Measurements from ENCODE around the gene HOXC6.
"Not testable (repeated sequence)": the region's sequence is repeated elsewhere in the genome, so short reads cannot be mapped to it uniquely, and the experiment has no call there.

Gene HOXC6

DNA sequence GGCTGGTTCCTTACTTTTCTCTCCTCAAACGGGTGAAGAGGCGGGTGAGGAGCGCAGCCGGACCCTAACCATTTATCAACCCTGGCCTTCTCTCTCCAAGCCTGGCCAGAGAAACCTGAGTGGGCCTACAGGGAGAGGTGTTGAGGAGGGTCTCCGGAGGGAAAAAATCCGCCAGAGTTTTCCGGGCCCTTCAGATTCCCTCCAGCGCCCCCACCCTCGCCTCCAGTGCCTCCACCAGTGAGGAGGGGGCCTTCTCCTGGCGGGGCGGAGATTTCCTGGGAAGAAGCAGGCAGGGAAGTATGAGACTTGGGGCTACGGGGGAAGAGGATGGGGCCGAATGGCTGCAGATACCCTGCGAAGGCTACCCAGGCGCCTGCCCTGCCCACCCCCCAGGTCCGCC, 3.2 kb downstream of the HOXC6 start:
- no peak for DNase-seq

DNA sequence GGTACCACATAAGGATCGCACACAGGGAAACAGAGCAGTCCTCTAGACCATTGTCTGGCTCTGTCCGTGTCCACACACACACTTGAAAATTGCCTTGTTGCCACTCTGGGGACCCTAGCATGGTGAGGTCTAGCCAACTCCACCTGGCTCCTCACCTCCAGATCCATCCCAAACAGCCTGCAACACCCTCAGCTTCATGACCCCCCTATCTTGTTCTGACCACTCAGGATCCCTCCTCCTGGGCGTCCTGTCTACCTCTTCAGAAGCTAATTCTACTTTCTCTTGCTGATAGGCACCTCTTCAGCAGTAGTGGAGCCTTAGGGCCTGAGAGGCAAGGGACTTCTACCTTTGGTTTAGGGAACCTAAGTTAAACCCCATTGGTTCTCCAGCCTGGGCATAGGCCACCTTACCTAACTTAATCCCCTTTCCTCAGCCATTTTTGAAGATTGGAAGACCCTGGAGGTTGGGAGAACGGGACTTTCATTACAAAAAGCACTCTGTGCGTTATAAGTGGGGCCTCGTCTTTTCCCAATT, 3.9 kb downstream of the HOXC6 start:
- peak; percentile 27 for DNase-seq

DNA sequence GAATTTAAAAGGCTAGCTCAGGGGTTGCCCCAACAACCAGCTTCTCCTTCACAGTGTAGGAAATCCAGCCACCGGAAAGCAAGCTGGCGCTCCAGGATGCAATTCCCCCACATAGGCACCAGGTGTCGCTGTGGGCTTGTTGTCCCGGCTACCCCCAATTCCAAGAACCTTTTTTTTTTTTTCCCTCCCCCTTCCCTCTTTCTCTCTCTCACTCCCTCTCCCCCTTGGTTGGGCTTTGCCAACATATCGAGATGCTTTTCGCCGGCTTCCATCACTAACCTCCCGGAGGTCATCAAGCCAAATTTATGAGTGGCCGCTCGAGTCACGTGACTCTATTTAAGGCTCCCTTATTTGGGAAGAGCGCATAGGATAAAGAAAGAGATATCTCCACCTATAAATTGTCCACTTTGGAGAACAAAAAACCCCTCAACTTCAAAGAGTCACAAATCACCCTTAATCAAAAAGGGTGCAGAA, 4.4 kb downstream of the HOXC6 start, which contains the start of gene HOXC5:
Gene HOXC5, plus strand, starts transcription at position 424 of the 474 bp plus-strand sequence. CDS start 73 bp downstream, outside the sequence.
- peak; percentile 90 for DNase-seq

DNA sequence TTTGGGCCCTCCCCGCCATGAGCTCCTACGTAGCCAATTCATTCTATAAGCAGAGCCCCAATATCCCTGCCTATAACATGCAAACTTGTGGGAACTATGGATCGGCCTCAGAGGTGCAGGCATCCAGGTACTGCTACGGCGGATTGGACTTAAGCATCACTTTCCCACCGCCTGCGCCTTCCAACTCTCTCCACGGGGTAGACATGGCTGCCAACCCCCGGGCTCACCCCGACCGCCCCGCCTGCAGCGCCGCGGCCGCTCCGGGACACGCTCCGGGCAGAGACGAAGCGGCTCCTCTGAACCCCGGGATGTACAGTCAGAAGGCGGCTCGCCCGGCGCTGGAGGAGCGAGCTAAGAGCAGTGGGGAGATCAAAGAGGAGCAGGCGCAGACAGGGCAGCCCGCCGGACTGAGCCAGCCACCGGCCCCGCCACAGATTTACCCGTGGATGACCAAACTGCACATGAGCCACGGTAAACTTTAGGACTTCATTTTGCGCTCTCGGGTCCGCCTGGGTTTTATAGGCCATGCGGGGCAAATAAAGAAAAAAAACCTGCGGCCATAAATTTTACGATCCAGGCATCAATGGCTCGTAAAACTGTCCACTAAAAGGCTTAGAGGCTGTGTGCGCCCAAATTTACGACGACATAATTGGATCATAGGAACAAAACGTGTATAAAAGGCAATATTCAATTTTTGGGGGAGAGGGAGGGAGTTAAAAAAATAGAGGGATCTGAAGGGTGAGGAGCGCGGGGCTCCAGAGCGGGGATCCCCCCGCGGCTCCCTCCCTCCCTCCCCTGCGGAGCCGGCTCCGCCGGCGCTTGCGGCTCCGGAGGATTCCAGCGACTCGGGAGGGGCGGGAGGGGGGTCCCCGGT, 5.1 kb downstream of the HOXC6 start:
- DNase-seq = peak; percentile 72

DNA sequence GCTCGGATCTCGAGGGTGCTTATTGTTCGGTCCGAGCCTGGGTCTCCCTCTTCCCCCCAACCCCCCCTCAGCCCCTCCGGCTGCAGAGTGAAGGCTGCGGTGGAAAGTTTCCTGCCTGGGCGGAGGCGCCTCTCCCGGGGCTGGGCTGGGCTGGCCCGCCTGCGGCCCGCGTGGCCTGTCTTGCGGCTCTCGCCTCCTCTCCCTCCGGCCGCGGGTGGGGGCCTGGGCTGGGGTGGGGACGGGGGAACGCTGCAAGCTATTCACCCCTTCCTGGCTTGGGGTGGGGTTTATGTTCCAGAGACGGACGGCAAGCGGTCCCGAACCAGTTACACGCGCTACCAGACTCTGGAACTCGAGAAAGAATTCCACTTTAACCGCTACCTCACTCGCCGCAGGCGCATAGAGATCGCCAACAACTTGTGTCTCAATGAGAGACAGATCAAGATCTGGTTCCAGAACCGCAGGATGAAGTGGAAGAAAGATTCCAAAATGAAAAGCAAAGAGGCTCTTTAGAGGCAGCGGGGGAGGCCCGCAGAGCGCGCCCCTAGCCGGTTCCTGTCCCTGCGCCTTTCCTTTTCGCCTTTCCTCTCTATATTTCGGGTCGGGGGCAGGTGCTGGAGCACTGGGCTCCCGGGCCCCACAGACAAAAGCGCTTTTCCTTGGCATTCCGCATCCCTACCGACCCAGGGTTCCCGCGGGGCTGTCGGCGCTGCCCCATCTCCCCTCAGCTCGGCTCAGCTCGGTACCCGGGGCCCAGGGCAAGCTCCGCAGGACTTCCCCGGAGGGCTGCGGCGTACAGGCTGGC, 5.9 kb downstream of the HOXC6 start:
- peak; percentile 75 for DNase-seq

DNA sequence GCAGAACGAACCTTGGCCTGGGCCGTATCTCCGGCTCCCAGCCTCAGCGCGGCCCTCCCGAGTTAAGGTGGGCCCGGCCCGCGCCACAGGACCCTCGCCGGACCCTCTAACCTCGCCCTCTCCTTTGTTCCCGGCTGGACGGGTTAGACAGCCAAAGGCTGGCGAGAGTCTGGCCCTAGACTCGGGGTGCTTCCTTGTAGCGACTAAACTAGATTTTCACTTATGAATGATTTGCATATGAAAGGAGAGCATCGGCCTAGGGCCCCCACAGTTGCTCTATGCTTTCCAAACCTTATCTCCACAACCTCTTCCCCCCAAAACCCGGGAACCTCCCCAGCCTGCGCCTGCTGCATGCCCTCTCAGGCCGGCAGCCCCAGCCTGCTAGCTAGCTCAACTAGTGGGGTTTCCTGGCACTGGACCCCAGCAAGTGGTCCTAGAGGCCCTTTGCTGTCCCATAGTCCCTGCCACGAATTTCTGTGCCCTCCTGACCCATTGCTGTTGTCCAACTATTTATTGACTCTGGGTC, 6.6 kb downstream of the HOXC6 start:
- DNase-seq = no peak

DNA sequence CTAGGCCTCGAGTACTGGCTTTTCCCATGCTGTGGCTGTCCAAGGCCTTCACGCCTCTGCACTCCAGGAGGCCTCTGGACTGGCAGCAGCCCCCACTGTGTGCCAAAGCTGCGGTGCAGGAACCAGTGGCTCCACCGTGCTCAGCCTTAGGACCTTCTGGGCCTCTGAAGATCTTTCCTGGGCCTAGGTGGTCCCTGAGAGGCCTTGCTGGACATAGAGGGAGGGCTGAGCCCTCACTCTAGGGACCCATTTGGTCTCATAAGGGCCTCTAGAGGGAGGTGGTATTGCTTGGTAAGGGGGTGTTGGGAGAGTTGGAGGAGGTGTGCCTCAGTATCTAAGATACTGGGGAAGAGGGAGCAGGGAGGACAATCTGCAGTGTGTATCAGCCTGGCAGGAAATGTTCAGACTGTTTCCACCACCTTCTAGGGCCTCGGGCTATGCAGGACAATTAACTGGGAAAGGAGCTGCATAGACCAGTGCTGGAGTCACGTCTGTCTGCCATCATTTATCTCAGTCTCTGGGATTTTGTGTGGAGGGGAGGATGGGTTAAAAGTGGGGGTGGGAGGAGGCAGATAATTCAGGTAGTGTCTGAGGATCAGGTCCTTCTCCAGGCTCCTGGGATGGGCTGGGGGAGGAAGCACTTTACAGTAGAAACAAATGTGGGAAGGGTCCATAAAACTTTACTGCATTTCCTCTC, 7.5 kb downstream of the HOXC6 start:
- no peak for DNase-seq

DNA sequence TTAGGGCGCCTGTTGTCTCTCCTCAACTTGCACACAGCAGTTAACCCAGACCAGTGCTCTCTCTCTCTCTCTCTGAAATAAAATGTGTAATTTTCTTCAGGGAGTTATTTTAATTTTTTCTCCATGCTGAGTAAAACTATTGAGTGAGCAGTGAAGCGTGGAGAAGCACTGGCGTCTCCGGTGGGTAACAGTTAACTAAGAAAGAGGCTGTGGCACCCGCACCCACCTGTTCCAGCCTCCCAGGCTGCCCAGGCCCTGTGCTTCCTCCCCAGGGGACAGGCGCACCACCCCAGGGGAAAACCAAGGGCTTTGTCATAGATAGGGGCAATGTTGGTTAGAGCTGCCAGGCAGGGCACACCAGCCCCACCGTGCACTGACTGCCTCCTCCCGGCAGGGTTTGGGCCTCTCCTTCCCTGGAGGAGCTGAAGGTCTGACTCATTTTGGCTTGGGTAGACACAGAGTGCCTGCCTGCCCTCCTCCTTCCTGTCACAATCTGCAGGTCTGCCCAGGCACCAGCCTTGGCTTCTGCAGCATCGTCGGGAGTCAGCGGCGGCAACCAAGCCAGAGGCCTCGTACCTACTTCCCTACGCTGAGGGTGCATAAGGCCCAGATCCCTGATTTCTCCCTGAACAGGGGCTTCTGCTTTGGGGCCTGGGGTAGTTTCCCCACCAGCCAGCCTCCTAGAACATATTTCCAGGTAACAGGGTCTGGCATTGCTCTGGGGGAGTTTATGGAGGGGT, 8.6 kb downstream of the HOXC6 start:
- DNase-seq = peak; percentile 39

DNA sequence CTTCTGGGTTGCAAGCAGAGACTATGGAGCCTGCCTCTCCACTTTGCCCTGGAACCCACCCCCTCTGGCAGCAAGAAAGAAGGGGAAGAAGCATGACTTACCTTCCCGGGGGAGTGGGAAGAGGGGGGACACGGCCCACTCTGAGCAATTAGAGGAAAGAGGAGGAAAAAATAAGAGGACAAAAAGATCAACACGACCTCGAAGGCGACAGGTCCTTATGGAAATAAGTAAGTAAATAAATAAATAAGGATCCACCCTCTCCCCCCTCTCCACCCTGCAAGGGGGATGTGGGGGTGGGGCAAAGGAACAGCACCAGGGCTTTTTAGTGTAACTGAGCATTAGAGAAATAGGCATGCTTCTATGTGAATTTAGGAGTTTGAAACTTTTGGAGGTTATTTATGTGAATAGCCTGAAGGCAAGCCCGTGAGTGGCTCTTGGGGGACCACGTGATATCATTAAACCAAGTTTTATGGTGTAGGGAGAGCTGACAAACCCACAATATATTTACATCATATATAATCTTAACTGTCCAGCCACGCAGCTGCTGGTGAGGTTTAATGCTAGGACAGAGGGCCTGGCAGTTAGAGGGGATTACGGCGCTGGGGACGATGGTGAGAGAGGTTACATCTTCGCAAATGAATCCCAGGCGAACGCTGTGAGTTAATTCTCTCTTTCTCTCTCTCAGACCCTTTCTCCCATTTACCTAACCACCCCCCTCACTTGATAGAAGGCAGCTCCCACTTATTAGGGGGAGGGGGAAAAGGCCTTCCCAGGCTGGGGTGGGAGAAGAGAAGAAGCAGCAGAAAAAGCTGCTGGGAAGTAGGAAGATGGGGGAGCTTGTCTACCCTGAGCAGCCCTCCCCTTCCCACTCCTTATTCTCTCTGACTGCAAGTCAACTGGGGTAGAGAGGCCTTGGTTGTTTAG, 9.4 kb downstream of the HOXC6 start:
- peak; percentile 67 for DNase-seq

DNA sequence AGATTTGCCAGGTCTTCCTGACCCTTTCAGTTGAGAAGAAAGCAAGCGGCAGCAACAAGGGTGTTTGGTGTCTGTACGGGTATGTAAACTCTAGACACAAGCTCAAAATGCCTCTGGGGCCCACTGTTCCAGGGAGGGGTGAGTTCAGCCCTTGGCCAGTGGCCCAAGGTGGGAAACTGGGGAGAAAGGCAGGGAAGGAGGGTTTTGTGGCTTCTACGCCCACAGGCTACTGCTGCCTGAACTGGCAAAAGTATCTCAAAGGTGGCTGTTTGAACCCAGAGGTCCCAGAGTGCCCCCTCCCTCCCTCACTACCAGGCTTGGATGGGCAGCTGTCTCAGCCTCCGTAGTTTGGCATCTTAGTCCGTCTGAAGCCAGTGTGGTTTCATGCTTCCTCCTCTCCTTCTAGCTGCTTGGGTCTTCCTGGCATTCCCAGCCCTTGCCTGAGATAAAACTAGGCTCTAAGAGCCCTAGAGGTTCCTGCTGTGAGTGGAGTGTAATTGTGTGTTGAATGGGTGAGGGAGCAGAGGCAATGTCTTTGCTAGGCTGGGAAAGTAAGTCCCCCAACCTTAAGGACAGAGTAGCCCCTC, 10.1 kb downstream of the HOXC6 start:
- DNase-seq = peak; percentile 55

DNA sequence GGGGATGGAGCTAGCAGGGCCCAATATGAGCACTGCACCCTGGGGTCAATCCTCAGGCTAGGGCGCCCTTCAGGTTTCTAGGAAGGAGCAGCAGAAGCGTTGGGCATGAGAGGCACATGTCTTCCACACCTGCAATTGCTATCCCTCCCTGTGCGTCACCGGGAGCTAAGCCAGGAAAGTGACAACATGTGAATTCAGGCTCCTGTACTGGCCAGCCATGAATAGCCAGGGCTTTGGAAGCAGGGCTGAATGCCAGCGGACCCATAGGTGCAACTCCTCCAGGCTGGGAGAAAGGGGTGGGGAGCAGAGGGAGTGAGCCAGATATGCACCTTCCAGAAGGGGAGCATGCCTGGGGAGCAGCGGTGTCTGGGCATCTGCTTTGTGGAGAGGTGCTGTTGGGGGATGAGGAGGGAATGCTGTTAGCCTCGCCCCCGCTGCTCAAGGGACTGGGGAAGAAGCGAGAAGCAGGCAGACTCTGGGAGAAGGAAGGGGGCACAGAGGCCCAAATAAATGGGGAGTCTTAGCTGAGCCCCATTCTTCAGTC, 10.7 kb downstream of the HOXC6 start:
- DNase-seq = peak; percentile 84

DNA sequence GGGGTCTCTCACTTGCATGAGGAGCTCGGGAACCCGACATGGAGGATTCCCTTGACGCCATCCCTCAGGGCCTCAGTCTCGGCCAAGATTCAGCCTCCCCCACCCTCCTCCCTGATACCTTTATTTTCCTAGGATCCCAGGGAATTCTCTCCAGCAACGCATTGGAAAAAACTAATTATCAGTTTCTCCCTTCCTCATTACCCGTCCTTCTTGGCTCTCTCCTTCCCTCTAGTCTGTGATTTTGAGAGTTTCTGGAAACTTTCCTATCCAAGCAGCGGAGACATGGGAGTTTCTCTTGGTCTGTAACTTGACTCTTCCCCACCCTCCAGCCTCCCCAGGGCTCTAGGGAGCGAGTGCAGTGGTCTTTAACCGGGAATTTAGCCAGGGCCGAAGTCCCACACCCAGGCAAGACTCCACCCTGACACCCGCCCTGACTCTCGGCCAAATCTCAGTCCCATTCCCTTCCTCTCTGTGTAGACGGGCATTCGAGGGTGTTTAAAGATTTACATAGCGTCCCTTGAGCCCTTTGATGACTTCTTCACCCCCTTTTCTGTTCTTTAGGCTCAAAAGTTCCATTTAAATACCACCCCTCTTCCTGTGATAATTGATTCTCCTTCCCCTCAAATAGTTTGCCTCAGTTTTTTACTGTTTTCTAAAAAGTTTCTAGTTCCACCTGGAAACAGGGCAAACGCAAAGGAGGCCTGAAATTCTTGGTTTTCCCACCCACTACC, 11.3 kb downstream of the HOXC6 start:
- DNase-seq = peak; percentile 91

DNA sequence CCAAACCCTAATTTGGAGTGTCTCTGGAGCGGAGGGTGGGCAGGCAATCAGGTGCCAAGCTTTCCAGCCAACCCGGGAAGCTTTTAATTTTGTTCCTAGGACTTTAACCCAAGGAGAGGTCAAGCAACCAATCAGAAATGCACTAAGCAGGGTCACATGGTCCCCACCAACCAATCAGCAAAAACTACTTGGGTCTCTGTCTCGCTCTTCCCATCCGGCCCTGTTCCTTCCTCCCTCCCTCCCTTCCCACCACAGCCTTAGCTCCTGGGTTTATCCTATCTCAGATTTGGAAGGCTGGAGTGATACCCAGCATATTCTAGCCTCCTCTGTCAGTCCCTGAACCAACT, 11.9 kb downstream of the HOXC6 start:
- DNase-seq = peak; percentile 59

DNA sequence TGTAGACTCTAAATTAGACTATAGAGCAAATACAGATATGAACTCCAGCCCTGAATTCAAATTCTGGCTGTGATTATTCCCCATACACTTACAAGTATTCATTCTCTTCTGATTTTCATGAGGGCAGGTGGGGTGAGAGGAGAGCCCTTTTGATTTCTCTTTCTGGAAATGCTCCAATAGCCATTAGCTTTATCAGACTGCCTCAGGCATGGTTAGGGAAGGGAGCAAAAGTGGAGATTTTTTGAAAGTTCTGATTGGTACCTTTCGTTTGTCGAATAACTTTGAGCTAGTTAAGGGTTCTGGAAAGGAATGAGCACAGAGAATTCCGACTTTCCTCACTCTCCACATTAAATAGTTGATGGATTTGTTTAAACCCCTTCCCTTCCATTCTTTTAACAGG, 12.4 kb downstream of the HOXC6 start:
- no peak for DNase-seq

DNA sequence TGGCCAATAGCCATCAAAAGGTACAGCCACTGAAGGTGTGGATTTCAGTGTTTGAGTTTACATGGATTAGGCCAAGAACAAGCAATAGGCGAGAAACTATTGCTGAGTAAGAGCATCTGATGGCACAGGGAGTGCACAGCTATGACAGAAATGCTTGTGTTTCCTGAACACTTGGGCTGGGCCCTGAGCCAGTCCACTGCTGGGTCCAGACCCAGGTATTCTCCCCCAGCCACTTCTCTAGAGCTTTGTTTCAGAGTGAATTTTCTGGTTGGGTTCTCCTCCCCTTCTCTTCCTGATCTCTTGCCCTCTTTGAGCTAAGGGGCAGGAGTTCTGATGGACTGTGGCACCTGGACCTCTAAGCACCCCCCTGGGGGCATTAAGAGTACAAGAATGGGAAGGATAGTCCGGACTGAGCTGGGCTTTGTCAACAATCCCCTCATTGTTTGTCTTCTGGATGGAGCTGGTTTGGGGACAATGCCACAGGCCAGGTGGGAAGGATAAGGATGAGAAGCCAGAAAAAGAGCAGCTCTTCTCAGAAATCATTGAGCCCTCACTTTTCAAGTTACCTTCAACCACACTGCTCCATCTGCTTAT, 13.0 kb downstream of the HOXC6 start:
- no peak for DNase-seq

DNA sequence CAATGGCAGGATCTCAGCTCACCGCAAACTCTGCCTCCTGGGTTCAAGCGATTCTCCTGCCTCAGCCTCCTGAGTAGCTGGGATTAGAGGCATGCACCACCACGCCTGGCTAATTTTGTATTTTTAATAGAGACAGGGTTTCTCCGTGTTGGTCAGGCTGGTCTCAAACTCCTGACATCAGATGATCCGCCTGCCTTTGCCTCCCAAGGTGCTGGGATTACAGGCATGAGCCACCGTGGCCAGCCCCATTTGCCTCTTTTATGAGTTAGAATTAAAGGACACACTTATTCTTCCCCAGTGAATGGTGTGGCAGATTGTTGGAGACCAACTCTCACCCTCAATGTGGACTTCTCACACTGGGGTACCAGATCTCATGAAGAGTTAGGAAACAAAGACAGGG, 13.8 kb downstream of the HOXC6 start:
- DNase-seq = not testable (repeated sequence)

DNA sequence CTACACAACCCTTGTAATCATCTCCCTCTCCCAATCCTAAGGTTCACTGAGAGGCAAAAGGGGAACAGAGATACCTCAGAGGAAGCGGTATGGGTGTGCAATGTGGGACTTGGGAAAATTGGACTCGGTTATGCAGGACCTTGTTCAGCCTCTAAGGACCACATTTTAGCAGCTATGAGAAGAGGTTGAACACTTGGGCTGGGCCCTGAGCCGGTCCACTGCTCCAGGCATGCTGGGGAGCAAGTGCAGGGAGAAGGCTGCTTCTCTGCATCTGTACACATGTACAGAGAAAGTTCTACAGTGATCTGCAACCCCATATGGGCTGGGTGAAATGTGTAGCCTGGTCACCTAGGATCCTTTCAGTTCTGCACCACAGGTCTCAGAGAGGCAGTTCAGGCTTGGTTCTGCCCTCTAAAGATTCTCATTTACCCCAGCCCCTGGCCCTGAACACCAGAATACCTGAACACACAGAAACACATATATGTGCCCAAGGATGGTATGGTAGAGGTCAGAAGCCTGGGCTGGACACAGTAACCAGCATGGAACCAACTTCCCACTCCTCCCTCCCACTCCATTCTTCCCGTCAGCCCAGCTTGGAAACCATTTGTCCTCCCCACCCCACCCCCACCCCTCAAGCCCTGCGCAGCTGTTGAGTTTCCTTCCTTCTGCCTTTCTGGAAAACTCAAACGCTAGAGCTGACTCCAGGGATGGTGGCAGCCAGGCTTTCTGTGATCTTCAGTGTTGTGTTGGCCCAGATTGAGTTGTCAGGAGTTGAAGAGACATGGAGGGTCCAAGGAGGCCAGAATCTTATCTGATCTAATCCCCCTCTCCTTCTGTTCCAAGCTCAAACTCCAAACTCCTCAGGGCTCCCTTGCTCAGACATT, 15.0 kb downstream of the HOXC6 start:
- peak; percentile 80 for DNase-seq
